Activated CD4-positive, alpha-beta T cell treated with anti-CD3 and anti-CD28 coated beads, Interleukin-2, amount 50 U/mL, for 4 hours (primary cell): Measurements from ENCODE around the gene FBLN2.
"Not testable (repeated sequence)": the region's sequence is repeated elsewhere in the genome, so short reads cannot be mapped to it uniquely, and the experiment has no call there.

Source experiments
- DNase-seq, 2 experiments: peaks; one replicate each; pipeline ENCODE4 v3.0.0-alpha.2; 2020

Gene FBLN2

GRCh38 chr3:13548696-13549622, at the start of gene FBLN2:
Gene FBLN2, plus strand, starts transcription at chr3:13549125. Its CDS starts 21,231 bp downstream, at chr3:13570356.
- DNase-seq = no peak

- not testable (repeated sequence) for DNase-seq
Observed at GRCh38 chr3:13499246-13499645, 49.7 kb upstream of the FBLN2 start.

GRCh38 chr3:13500133-13500885, 48.6 kb upstream of the FBLN2 start:
- no peak for DNase-seq

- no peak for DNase-seq
Observed at GRCh38 chr3:13501056-13501455, 47.9 kb upstream of the FBLN2 start.

GRCh38 chr3:13501521-13501920, 47.4 kb upstream of the FBLN2 start:
- no peak for DNase-seq

GRCh38 chr3:13501958-13502790, 46.8 kb upstream of the FBLN2 start:
- no peak for DNase-seq

GRCh38 chr3:13502791-13503060, 46.2 kb upstream of the FBLN2 start:
- no peak for DNase-seq

- DNase-seq = no peak
Observed at GRCh38 chr3:13504161-13504831, 44.6 kb upstream of the FBLN2 start.

- DNase-seq = no peak
Observed at GRCh38 chr3:13505147-13506130, 43.5 kb upstream of the FBLN2 start.

GRCh38 chr3:13506239-13506638, 42.7 kb upstream of the FBLN2 start:
- no peak for DNase-seq

- no peak for DNase-seq
Observed at GRCh38 chr3:13506680-13507079, 42.2 kb upstream of the FBLN2 start.

- no peak for DNase-seq
Observed at GRCh38 chr3:13507247-13507569, 41.7 kb upstream of the FBLN2 start.

GRCh38 chr3:13507570-13508339, 41.2 kb upstream of the FBLN2 start:
- no peak for DNase-seq

GRCh38 chr3:13508496-13508895, 40.4 kb upstream of the FBLN2 start:
- DNase-seq = no peak

- DNase-seq = no peak
Observed at GRCh38 chr3:13509059-13509815, 39.7 kb upstream of the FBLN2 start.

GRCh38 chr3:13509816-13510192, 39.1 kb upstream of the FBLN2 start:
- no peak for DNase-seq

- no peak for DNase-seq
Observed at GRCh38 chr3:13512451-13512850, 36.5 kb upstream of the FBLN2 start.

GRCh38 chr3:13513051-13513912, 35.6 kb upstream of the FBLN2 start:
- DNase-seq = no peak

GRCh38 chr3:13513913-13514517, 34.9 kb upstream of the FBLN2 start:
- no peak for DNase-seq
